ENCODE measurements around the gene NME1. TPM values are rescaled to one million over a fixed set of nuclear protein-coding genes. Genes with fewer than 3 reads are reported as not detected.

Gene NME1
- polyA plus RNA-seq, 1 of the 3 experiments (the other 2 are of a cell fraction) = 654 TPM

DNA sequence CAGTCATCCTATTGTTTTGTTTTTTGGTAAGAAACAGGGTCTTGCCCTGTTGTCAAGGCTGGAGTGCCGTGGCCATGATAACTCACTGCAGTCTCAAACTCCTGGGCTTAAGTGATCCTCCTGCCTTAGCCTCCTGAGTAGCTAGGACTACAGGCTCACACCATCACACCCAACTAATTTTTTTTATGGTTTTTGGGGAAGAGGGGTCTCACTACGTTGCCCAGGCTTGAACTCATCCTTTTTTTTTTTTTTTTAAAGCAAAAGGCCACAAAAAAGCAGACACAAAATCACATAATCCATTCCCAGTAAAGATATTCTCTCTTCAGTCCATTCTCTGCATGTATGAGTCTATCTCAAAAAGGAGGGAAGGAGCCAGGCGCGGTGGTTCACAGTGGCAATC, 38.2 kb upstream of the NME1 start:
- Histone ChIP-seq H3K9me2 (no peaks in the 10 kb centered on the region), H3K4me1 (ENCODE audit: control insufficient read depth in 1 of 2, insufficient read depth in 2 of 2, low read depth in 1 of 2, low read length in 1 of 2) (peaks cover 7 to 9% of the 10 kb centered on the region in 2 experiments), H3K27ac (ENCODE audit: low read depth in 2 of 2, low read length in 1 of 2) (no peak overlapping the region), H3F3A (replicated peaks; ENCODE audit: insufficient read depth) (peaks cover 3% of the 10 kb centered on the region), H4K20me1 (ENCODE audit: insufficient read depth) (peaks cover 93% of the 10 kb centered on the region), H3K9me3 (no peaks in the 10 kb centered on the region), H3K9ac (no peak overlapping the region), H3K79me2 (ENCODE audit: insufficient read depth) (peaks cover 100% of the 10 kb centered on the region), H3K4me2 (no peak overlapping the region), H2AFZ (ENCODE audit: low read depth) (no peak overlapping the region), H3K27me3 (ENCODE audit: insufficient read depth) (no peaks in the 10 kb centered on the region), H3K36me3 (replicated peaks in 1 of 2; ENCODE audit: control insufficient read depth in 1 of 2, insufficient read depth in 2 of 2, low read length in 1 of 2) (peaks cover 0 to 25% of the 10 kb centered on the region in 2 experiments), H3K4me3 (ENCODE audit: low read depth in 2 of 2, low read length in 1 of 2) (no peak overlapping the region)
- ChIA-PET POLR2A (no interaction called here), CTCF (interaction anchor here (1.4 kb wide), 1 partner anchor 114 kb away, joined by 5 read pairs; no protein-coding TSS in a partner anchor)
- 93% methylated on average over 4 of the region's 4 CpGs for WGBS (ENCODE audit: low lambda C conversion rate)
- TF ChIP-seq RCOR1 (IDR thresholded peaks at IDR 0.05; ENCODE audit: low read length) = no peak
- TF ChIP-seq TEAD4 (IDR thresholded peaks at IDR 0.05; ENCODE audit: borderline replicate concordance, insufficient read depth) = no peak
- TF ChIP-seq, protein P1, sequence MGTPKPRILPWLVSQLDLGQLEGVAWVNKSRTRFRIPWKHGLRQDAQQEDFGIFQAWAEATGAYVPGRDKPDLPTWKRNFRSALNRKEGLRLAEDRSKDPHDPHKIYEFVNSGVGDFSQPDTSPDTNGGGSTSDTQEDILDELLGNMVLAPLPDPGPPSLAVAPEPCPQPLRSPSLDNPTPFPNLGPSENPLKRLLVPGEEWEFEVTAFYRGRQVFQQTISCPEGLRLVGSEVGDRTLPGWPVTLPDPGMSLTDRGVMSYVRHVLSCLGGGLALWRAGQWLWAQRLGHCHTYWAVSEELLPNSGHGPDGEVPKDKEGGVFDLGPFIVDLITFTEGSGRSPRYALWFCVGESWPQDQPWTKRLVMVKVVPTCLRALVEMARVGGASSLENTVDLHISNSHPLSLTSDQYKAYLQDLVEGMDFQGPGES (IDR thresholded peaks at IDR 0.05; ENCODE audit: low read depth, low read length) = no peak
- no peak for TF ChIP-seq GATA2 (CRISPR knock-in tag; IDR thresholded peaks at IDR 0.05)
- TF ChIP-seq JUND (IDR thresholded peaks at IDR 0.05) = no peak
- TF ChIP-seq, protein P2, sequence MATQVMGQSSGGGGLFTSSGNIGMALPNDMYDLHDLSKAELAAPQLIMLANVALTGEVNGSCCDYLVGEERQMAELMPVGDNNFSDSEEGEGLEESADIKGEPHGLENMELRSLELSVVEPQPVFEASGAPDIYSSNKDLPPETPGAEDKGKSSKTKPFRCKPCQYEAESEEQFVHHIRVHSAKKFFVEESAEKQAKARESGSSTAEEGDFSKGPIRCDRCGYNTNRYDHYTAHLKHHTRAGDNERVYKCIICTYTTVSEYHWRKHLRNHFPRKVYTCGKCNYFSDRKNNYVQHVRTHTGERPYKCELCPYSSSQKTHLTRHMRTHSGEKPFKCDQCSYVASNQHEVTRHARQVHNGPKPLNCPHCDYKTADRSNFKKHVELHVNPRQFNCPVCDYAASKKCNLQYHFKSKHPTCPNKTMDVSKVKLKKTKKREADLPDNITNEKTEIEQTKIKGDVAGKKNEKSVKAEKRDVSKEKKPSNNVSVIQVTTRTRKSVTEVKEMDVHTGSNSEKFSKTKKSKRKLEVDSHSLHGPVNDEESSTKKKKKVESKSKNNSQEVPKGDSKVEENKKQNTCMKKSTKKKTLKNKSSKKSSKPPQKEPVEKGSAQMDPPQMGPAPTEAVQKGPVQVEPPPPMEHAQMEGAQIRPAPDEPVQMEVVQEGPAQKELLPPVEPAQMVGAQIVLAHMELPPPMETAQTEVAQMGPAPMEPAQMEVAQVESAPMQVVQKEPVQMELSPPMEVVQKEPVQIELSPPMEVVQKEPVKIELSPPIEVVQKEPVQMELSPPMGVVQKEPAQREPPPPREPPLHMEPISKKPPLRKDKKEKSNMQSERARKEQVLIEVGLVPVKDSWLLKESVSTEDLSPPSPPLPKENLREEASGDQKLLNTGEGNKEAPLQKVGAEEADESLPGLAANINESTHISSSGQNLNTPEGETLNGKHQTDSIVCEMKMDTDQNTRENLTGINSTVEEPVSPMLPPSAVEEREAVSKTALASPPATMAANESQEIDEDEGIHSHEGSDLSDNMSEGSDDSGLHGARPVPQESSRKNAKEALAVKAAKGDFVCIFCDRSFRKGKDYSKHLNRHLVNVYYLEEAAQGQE (IDR thresholded peaks at IDR 0.05; ENCODE audit: low read depth, low read length) = no peak
- TF ChIP-seq, protein P3, sequence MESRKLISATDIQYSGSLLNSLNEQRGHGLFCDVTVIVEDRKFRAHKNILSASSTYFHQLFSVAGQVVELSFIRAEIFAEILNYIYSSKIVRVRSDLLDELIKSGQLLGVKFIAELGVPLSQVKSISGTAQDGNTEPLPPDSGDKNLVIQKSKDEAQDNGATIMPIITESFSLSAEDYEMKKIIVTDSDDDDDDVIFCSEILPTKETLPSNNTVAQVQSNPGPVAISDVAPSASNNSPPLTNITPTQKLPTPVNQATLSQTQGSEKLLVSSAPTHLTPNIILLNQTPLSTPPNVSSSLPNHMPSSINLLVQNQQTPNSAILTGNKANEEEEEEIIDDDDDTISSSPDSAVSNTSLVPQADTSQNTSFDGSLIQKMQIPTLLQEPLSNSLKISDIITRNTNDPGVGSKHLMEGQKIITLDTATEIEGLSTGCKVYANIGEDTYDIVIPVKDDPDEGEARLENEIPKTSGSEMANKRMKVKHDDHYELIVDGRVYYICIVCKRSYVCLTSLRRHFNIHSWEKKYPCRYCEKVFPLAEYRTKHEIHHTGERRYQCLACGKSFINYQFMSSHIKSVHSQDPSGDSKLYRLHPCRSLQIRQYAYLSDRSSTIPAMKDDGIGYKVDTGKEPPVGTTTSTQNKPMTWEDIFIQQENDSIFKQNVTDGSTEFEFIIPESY (IDR thresholded peaks at IDR 0.05; ENCODE audit: borderline replicate concordance, low read depth) = no peak
- TF ChIP-seq, protein P4, sequence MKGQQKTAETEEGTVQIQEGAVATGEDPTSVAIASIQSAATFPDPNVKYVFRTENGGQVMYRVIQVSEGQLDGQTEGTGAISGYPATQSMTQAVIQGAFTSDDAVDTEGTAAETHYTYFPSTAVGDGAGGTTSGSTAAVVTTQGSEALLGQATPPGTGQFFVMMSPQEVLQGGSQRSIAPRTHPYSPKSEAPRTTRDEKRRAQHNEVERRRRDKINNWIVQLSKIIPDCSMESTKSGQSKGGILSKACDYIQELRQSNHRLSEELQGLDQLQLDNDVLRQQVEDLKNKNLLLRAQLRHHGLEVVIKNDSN (IDR thresholded peaks at IDR 0.05; ENCODE audit: borderline replicate concordance, low read depth) = no peak
- TF ChIP-seq, protein P5, sequence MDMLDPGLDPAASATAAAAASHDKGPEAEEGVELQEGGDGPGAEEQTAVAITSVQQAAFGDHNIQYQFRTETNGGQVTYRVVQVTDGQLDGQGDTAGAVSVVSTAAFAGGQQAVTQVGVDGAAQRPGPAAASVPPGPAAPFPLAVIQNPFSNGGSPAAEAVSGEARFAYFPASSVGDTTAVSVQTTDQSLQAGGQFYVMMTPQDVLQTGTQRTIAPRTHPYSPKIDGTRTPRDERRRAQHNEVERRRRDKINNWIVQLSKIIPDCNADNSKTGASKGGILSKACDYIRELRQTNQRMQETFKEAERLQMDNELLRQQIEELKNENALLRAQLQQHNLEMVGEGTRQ (IDR thresholded peaks at IDR 0.05; ENCODE audit: borderline replicate concordance, low read depth, low read length) = no peak
- no peak for DNase-seq

Measured in SK-N-SH (cell line).